Astrocyte (in vitro differentiated cells and primary cell): ENCODE data around the gene LRRC4C. TPM values are rescaled to one million over a fixed set of nuclear protein-coding genes. Genes with fewer than 3 reads are reported as not detected.

ENCODE experiments used
- DNase-seq: peaks from one replicate; pipeline ENCODE4 v3.0.0-alpha.2; 2010; ENCODE audit warnings: low read depth
- FAIRE-seq: peaks from 2 replicates; lab custom pipeline; 2011; peaks lifted over from hg19 to GRCh38; lab: Jason Lieb, UNC
- H2AFZ ChIP-seq: 2 replicates; pipeline ENCODE4 v1.6.0; 2012; ENCODE audit warnings: low read depth, low read length, inconsistent platforms
- H3K27ac ChIP-seq: 2 replicates; pipeline ENCODE4 v1.5.1; 2011; ENCODE audit warnings: low read depth, low read length, inconsistent platforms
- H3K27me3 ChIP-seq: 2 replicates; pipeline ENCODE4 v1.6.0; 2011; ENCODE audit warnings: low read length, inconsistent platforms; ENCODE audit not compliant: insufficient read depth
- H3K36me3 ChIP-seq: 2 replicates; pipeline ENCODE4 v1.5.1; 2011; ENCODE audit warnings: low read length, inconsistent platforms; ENCODE audit not compliant: insufficient read depth
- H3K4me1 ChIP-seq: 2 replicates; pipeline ENCODE4 v1.5.1; 2011; ENCODE audit warnings: low read length, inconsistent platforms; ENCODE audit not compliant: insufficient read depth
- H3K4me2 ChIP-seq: 2 replicates; pipeline ENCODE4 v1.6.0; 2012; ENCODE audit warnings: low read length, inconsistent platforms
- H3K4me3 ChIP-seq: 2 replicates; pipeline ENCODE4 v1.5.1; 2011; ENCODE audit warnings: low read depth, mild to moderate bottlenecking, low read length, inconsistent platforms; ENCODE audit not compliant: insufficient read depth
- H3K79me2 ChIP-seq: 2 replicates; pipeline ENCODE4 v1.6.0; 2012; ENCODE audit warnings: mild to moderate bottlenecking, low read length, inconsistent platforms; ENCODE audit not compliant: insufficient read depth
- H3K9ac ChIP-seq: 2 replicates; pipeline ENCODE4 v1.6.0; 2012; ENCODE audit warnings: mild to moderate bottlenecking, low read length, inconsistent platforms
- H3K9me3 ChIP-seq: 2 replicates; pipeline ENCODE4 v1.5.1; 2012; ENCODE audit warnings: low read depth, mild to moderate bottlenecking, low read length, inconsistent platforms; ENCODE audit not compliant: insufficient read depth
- H4K20me1 ChIP-seq: 2 replicates; pipeline ENCODE4 v1.6.0; 2012; ENCODE audit warnings: low read length, inconsistent platforms; ENCODE audit not compliant: insufficient read depth
- H3K27ac Mint-ChIP-seq: one replicate; pipeline ENCODE4 v1.8.0; 2021; ENCODE audit warnings: mild to moderate bottlenecking, mixed read lengths; ENCODE audit not compliant: unreplicated experiment
- H3K27me3 Mint-ChIP-seq: one replicate; pipeline ENCODE4 v1.8.0; 2021; ENCODE audit warnings: low read depth, mixed read lengths; ENCODE audit not compliant: unreplicated experiment
- H3K36me3 Mint-ChIP-seq: one replicate; pipeline ENCODE4 v1.8.0; 2021; ENCODE audit warnings: low read depth, mixed read lengths; ENCODE audit not compliant: unreplicated experiment
- H3K4me1 Mint-ChIP-seq: one replicate; pipeline ENCODE4 v1.8.0; 2021; ENCODE audit warnings: low read depth, mixed read lengths; ENCODE audit not compliant: unreplicated experiment
- H3K4me3 Mint-ChIP-seq: one replicate; pipeline ENCODE4 v1.8.0; 2021; ENCODE audit warnings: mild to moderate bottlenecking, moderate library complexity, mixed read lengths; ENCODE audit not compliant: unreplicated experiment
- H3K9me3 Mint-ChIP-seq: one replicate; pipeline ENCODE4 v1.8.0; 2021; ENCODE audit warnings: mild to moderate bottlenecking, mixed read lengths; ENCODE audit not compliant: unreplicated experiment
- EZH2 ChIP-seq: IDR thresholded peaks from 2 replicates; pipeline ENCODE4 v1.6.1; 2012; ENCODE audit warnings: mild to moderate bottlenecking, low read length, inconsistent platforms; ENCODE audit not compliant: insufficient read depth
- total RNA-seq: library from RNA; stranded (reverse); gene quantifications from 2 replicates; pipeline ENCODE4 v1.2.1, GENCODE V29; 2021
- TF ChIP-seq, protein P1 (sequence below): IDR thresholded peaks from 2 replicates; pipeline ENCODE4 v1.5.1; 2011; ENCODE audit warnings: low read depth, mild to moderate bottlenecking, inconsistent platforms, low read length, moderate library complexity; ENCODE audit not compliant: insufficient read depth

LRRC4C gene
- total RNA-seq, 1 donor from 2014 or later = 9.0 TPM

DNA sequence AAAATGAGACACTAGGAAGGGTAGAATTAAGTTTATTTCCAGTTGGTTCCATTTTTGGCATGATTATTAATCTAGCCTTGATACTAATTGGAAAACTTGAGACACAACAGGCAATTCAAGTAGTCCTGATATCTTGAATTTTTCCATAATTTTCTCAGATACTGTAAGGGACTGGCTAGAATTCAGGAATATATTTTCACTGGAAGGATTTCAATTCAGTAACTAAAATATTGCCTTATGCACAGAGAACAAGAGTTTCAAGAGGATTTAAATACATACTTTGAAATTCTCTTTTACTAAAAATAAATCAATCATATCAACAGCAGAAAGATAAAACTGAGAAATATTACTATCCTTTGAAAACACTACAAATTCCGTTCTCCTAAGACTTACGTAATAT lies 632.9 kb downstream of the LRRC4C start:
- no peaks in the 10 kb centered on the region for H3K4me1 ChIP-seq
- no peak overlapping the region for H2AFZ ChIP-seq
- FAIRE-seq (no peak), DNase-seq (no peak)
- Mint-ChIP-seq H3K36me3 (no peaks in the 10 kb centered on the region), H3K9me3 (no peaks in the 10 kb centered on the region), H3K4me3 (no peak overlapping the region), H3K27me3 (no peaks in the 10 kb centered on the region), H3K27ac (no peak overlapping the region), H3K4me1 (no peaks in the 10 kb centered on the region)
- H3K27me3 ChIP-seq = no peaks in the 10 kb centered on the region
- TF ChIP-seq, protein P1, sequence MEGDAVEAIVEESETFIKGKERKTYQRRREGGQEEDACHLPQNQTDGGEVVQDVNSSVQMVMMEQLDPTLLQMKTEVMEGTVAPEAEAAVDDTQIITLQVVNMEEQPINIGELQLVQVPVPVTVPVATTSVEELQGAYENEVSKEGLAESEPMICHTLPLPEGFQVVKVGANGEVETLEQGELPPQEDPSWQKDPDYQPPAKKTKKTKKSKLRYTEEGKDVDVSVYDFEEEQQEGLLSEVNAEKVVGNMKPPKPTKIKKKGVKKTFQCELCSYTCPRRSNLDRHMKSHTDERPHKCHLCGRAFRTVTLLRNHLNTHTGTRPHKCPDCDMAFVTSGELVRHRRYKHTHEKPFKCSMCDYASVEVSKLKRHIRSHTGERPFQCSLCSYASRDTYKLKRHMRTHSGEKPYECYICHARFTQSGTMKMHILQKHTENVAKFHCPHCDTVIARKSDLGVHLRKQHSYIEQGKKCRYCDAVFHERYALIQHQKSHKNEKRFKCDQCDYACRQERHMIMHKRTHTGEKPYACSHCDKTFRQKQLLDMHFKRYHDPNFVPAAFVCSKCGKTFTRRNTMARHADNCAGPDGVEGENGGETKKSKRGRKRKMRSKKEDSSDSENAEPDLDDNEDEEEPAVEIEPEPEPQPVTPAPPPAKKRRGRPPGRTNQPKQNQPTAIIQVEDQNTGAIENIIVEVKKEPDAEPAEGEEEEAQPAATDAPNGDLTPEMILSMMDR = no peak
- no peak for TF ChIP-seq EZH2
- H3K27ac ChIP-seq = no peak overlapping the region
- H3K9ac ChIP-seq = no peak overlapping the region
- no peaks in the 10 kb centered on the region for H3K79me2 ChIP-seq
- H3K4me2 ChIP-seq = no peak overlapping the region
- no peaks in the 10 kb centered on the region for H3K9me3 ChIP-seq
- H3K36me3 ChIP-seq = no peaks in the 10 kb centered on the region
- H4K20me1 ChIP-seq = no peaks in the 10 kb centered on the region
- H3K4me3 ChIP-seq = no peak overlapping the region

DNA sequence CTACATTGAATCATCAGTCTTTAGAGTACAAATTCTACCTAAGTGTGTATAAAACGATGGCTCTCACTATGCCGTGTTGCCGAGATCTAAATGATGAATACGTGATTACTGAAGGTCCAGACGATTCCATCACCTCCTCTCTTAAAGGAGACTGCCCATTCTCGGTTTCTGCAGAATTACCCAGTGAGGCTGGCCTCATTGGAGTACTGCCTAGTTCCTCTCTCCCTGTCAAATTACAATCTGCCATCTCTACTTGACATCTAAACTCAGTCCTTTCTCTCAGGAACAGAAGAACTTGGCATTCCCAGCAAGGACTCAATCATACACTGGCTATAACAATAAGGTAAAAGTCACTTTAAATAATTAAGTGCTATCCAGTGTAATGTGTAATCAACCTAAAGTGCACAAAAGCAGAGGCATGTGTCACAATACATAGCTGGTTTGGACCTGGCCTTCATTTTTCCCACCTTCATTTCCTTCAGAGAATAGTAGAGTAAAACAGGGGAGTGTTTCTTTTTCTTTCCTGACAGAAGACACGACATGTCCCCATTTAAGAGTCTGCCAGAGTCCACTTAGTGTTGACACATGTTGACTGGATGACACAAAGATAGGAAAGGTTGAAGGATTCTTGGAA lies 634.1 kb downstream of the LRRC4C start:
- Histone ChIP-seq H3K4me1 (no peaks in the 10 kb centered on the region), H3K27me3 (no peaks in the 10 kb centered on the region), H3K9me3 (no peaks in the 10 kb centered on the region), H3K27ac (no peak overlapping the region), H2AFZ (no peak overlapping the region), H3K4me2 (no peak overlapping the region), H3K36me3 (no peaks in the 10 kb centered on the region), H4K20me1 (no peaks in the 10 kb centered on the region), H3K4me3 (no peak overlapping the region), H3K9ac (no peak overlapping the region), H3K79me2 (no peaks in the 10 kb centered on the region)
- no peak for DNase-seq
- TF ChIP-seq, protein P1 = no peak
- no peak for TF ChIP-seq EZH2
- Mint-ChIP-seq H3K36me3 (no peaks in the 10 kb centered on the region), H3K9me3 (no peaks in the 10 kb centered on the region), H3K27me3 (no peaks in the 10 kb centered on the region), H3K27ac (no peak overlapping the region), H3K4me1 (no peaks in the 10 kb centered on the region), H3K4me3 (no peak overlapping the region)
- FAIRE-seq = no peak

DNA sequence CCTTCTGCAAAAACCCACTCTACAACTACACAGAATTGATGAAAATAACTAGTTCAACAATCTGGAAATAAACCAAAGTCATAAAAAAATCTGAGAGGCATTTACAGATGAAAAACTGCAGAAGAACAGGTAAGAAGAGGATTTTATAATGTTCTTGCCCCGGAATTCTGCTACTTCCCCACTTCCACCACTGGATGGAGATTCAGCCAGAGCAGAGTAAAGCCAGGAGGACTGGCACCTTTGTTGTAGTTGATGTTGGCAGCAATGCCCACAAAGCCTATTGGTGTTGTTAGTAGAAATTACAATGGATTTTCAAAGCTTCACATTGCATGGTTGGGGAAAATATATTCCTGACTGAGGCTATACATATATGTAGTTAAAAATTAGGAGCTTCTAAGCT lies 640.2 kb downstream of the LRRC4C start:
- no peaks in the 10 kb centered on the region for H3K79me2 ChIP-seq
- H4K20me1 ChIP-seq = no peaks in the 10 kb centered on the region
- H3K4me3 Mint-ChIP-seq = no peak overlapping the region
- DNase-seq (no peak), FAIRE-seq (no peak)
- H3K27ac Mint-ChIP-seq = no peak overlapping the region
- H3K4me2 ChIP-seq = no peak overlapping the region
- no peak overlapping the region for H3K9ac ChIP-seq
- TF ChIP-seq, protein P1 = no peak
- TF ChIP-seq EZH2 = no peak
- no peaks in the 10 kb centered on the region for H3K9me3 ChIP-seq
- no peaks in the 10 kb centered on the region for H3K4me1 ChIP-seq
- H3K27me3 Mint-ChIP-seq = no peaks in the 10 kb centered on the region
- H3K9me3 Mint-ChIP-seq = peaks cover 3% of the 10 kb centered on the region
- H3K36me3 ChIP-seq = no peaks in the 10 kb centered on the region
- no peak overlapping the region for H2AFZ ChIP-seq
- no peak overlapping the region for H3K4me3 ChIP-seq
- no peaks in the 10 kb centered on the region for H3K4me1 Mint-ChIP-seq
- no peaks in the 10 kb centered on the region for H3K36me3 Mint-ChIP-seq
- no peaks in the 10 kb centered on the region for H3K27me3 ChIP-seq
- H3K27ac ChIP-seq = no peak overlapping the region
